Measurements from ENCODE around the gene ISCA1.

Gene ISCA1

DNA sequence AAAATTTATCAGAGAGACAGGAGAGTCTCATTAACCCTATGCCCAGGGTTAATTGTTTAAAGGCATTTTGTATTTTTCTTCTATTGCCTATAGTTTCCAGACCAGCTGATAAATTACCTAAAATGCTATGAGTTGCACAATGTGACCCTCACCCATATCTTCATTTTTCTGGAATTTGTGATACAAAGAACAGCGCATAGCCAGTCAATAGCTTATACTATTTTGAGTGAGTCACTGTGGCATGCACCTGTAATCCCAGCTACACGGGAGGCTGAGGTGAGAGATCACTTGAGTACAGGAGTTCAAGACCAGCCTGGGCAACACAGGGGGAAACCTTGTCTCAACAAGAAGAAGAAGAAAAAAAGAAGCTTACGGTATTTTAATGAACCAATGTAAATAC is 25.7 kb downstream of the ISCA1 start:
- no peak for TF ChIP-seq ESRRG (CRISPR knock-in tag; IDR thresholded peaks at IDR 0.05)
- no peak for ATAC-seq

GRCh38 chr9:86253577-86253976 is 28.8 kb downstream of the ISCA1 start:
- no peak for TF ChIP-seq TCF4 (CRISPR knock-in tag; IDR thresholded peaks at IDR 0.05; ENCODE audit: borderline replicate concordance)
- no peak for TF ChIP-seq GLIS3 (CRISPR knock-in tag; IDR thresholded peaks at IDR 0.05)
- TF ChIP-seq TSHZ2 (CRISPR knock-in tag; IDR thresholded peaks at IDR 0.05), result no peak
- no peak for TF ChIP-seq ARNTL (CRISPR knock-in tag; IDR thresholded peaks at IDR 0.05; ENCODE audit: borderline replicate concordance, low read depth)
- no peak for TF ChIP-seq ZNF565 (CRISPR knock-in tag; conservative IDR thresholded peaks at IDR 0.05; ENCODE audit: low read depth)
- TF ChIP-seq, protein P1, sequence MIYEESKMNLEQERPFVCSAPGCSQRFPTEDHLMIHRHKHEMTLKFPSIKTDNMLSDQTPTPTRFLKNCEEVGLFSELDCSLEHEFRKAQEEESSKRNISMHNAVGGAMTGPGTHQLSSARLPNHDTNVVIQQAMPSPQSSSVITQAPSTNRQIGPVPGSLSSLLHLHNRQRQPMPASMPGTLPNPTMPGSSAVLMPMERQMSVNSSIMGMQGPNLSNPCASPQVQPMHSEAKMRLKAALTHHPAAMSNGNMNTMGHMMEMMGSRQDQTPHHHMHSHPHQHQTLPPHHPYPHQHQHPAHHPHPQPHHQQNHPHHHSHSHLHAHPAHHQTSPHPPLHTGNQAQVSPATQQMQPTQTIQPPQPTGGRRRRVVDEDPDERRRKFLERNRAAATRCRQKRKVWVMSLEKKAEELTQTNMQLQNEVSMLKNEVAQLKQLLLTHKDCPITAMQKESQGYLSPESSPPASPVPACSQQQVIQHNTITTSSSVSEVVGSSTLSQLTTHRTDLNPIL (CRISPR knock-in tag; IDR thresholded peaks at IDR 0.05; ENCODE audit: low read depth), result no peak
- no peak for TF ChIP-seq POU6F1 (CRISPR knock-in tag; IDR thresholded peaks at IDR 0.05; ENCODE audit: borderline replicate concordance, low read depth)
- TF ChIP-seq TOX (CRISPR knock-in tag; IDR thresholded peaks at IDR 0.05; ENCODE audit: borderline replicate concordance), result no peak
- no peak for TF ChIP-seq ZFP30 (CRISPR knock-in tag; IDR thresholded peaks at IDR 0.05)
- TF ChIP-seq CSRNP3 (CRISPR knock-in tag; IDR thresholded peaks at IDR 0.05), result no peak
- no peak for TF ChIP-seq SNAI2 (CRISPR knock-in tag; IDR thresholded peaks at IDR 0.05)
- TF ChIP-seq, protein P2, sequence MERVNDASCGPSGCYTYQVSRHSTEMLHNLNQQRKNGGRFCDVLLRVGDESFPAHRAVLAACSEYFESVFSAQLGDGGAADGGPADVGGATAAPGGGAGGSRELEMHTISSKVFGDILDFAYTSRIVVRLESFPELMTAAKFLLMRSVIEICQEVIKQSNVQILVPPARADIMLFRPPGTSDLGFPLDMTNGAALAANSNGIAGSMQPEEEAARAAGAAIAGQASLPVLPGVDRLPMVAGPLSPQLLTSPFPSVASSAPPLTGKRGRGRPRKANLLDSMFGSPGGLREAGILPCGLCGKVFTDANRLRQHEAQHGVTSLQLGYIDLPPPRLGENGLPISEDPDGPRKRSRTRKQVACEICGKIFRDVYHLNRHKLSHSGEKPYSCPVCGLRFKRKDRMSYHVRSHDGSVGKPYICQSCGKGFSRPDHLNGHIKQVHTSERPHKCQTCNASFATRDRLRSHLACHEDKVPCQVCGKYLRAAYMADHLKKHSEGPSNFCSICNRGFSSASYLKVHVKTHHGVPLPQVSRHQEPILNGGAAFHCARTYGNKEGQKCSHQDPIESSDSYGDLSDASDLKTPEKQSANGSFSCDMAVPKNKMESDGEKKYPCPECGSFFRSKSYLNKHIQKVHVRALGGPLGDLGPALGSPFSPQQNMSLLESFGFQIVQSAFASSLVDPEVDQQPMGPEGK (CRISPR knock-in tag; IDR thresholded peaks at IDR 0.05; ENCODE audit: borderline replicate concordance), result no peak
- no peak for TF ChIP-seq CSDC2 (CRISPR knock-in tag; IDR thresholded peaks at IDR 0.05)

GRCh38 chr9:86252870-86253269 is 29.5 kb downstream of the ISCA1 start:
- no peak for TF ChIP-seq TCF4 (CRISPR knock-in tag; IDR thresholded peaks at IDR 0.05; ENCODE audit: borderline replicate concordance)
- TF ChIP-seq ZNF565 (CRISPR knock-in tag; conservative IDR thresholded peaks at IDR 0.05; ENCODE audit: low read depth), result no peak
- TF ChIP-seq ZC3H10 (CRISPR knock-in tag; IDR thresholded peaks at IDR 0.05), result no peak
- TF ChIP-seq ZNF8 (CRISPR knock-in tag; IDR thresholded peaks at IDR 0.05), result no peak
- TF ChIP-seq ARNTL (CRISPR knock-in tag; IDR thresholded peaks at IDR 0.05; ENCODE audit: borderline replicate concordance, low read depth), result no peak
- TF ChIP-seq, protein P1 (CRISPR knock-in tag; IDR thresholded peaks at IDR 0.05; ENCODE audit: low read depth), result no peak
- no peak for TF ChIP-seq CSDC2 (CRISPR knock-in tag; IDR thresholded peaks at IDR 0.05)
- TF ChIP-seq, protein P2 (CRISPR knock-in tag; IDR thresholded peaks at IDR 0.05; ENCODE audit: borderline replicate concordance), result no peak
- TF ChIP-seq ESRRG (CRISPR knock-in tag; IDR thresholded peaks at IDR 0.05), result no peak
- TF ChIP-seq OSR1 (CRISPR knock-in tag; IDR thresholded peaks at IDR 0.05), result no peak
- no peak for TF ChIP-seq CSRNP3 (CRISPR knock-in tag; IDR thresholded peaks at IDR 0.05)
- no peak for TF ChIP-seq BACH2 (CRISPR knock-in tag; IDR thresholded peaks at IDR 0.05; ENCODE audit: borderline replicate concordance)
- TF ChIP-seq TOX (CRISPR knock-in tag; IDR thresholded peaks at IDR 0.05; ENCODE audit: borderline replicate concordance), result no peak
- no peak for ATAC-seq

More at GRCh38 chr9:86253577-86253976, 28.8 kb downstream of the ISCA1 start:
- ATAC-seq, result no peak

Data from SK-N-SH treated with all-trans-retinoic acid at 6 μM for 48 hours (cell line).